AG10803 (cell line): ENCODE results near the gene SLX4IP.

Experiments
- DNase-seq: peaks from one replicate; pipeline ENCODE4 v3.0.0; 2010; ENCODE audit warnings: low read depth
- H3K4me3 ChIP-seq: 2 replicates; pipeline ENCODE4 v1.5.1; 2011; ENCODE audit warnings: mild to moderate bottlenecking, low read length, control low read depth
- CTCF ChIP-seq: conservative IDR thresholded peaks from 2 replicates; pipeline ENCODE4 v1.5.1; 2011; ENCODE audit warnings: mild to moderate bottlenecking, low read length, control low read depth, inconsistent platforms

The SLX4IP gene

GRCh38 chr20:10661261-10661660 is 226.2 kb downstream of the SLX4IP start:
- DNase-seq, result no peak
- H3K4me3 ChIP-seq, result no peak overlapping the region
- TF ChIP-seq CTCF, result no peak

- DNase-seq, result no peak
- no peak overlapping the region for H3K4me3 ChIP-seq
- no peak for TF ChIP-seq CTCF
Measured at GRCh38 chr20:10662151-10662550, 227.0 kb downstream of the SLX4IP start.

GRCh38 chr20:10662661-10663458 is 227.8 kb downstream of the SLX4IP start:
- DNase-seq, result no peak
- H3K4me3 ChIP-seq, result no peak overlapping the region
- no peak for TF ChIP-seq CTCF

DNA sequence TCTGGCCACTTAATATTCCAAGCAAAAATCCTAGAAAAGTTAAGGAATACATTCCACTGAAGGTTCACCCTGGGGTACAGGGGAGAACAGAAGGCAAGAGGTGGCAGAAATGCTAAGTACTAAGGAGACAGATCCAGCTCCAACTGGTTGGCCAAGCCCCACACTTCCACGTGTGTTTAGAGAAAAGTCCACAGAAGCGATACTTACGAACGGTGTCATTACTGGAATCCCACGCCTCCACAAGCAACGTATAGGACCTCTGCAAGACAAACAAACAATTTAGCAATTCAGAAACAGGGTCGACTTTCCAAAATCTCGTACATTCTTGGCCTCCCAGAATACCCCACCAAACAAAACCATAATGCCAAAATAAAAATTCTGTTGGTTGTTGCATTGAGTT is 228.7 kb downstream of the SLX4IP start:
- no peak overlapping the region for H3K4me3 ChIP-seq
- no peak for TF ChIP-seq CTCF
- no peak for DNase-seq

DNA sequence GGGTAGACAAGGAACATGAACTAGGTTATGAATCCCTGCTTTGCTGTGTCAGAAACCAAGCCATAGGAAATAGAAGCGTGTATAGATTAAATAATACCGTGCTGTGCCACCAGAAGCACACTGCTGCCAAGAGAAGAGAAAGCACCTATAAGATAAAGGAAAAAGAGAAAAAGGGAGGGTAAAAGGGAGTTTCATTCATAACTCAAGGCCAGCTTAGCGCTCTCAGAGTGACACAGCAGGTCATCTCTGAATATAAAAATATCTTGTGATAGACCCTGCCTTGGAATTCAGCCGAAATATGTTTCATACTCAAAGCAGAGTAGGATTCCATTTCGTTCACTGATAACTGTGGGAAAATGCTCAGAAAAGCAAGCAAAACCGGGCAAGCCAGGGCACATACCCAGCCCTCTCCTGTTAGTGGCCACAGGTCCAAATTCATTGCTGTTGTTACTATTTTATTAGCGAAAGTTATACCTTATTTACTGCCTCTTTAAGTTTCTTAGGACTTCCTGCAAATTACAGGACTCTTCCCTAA is 230.0 kb downstream of the SLX4IP start:
- no peak overlapping the region for H3K4me3 ChIP-seq
- no peak for TF ChIP-seq CTCF
- no peak for DNase-seq

- peak; percentile 17 for DNase-seq
- H3K4me3 ChIP-seq, result no peak overlapping the region
- no peak for TF ChIP-seq CTCF
Measured at GRCh38 chr20:10665791-10666190, 230.7 kb downstream of the SLX4IP start.
